A549 (cell line): ENCODE measurements around the gene ALKBH2. TPM values are rescaled to one million over a fixed set of nuclear protein-coding genes. Genes with fewer than 3 reads are reported as not detected.

Experiments used
- ATAC-seq, 2 experiments: fragments of 200-7000 bp in 1 of 2; fragments of >200 bp in 1 of 2; cut with Nextera tagmentation in 1 of 2; cut with Tn5 transposase in 1 of 2; 3 replicates each; pipeline versions ENCODE4 v1.8.0 to v1.9.1; 2018 to 2020; ENCODE audit warnings: mild to moderate bottlenecking in 1 of 2, moderate library complexity in 1 of 2
- CTCF ChIA-PET: fragments of 300-600 bp; sonication (Branson Sonifier 250); formaldehyde crosslinking; extraction: SDS; loops from one replicate; lab custom pipeline; 2021; ENCODE audit warnings: antibody characterized with exemption, inconsistent platforms; lab: Yijun Ruan, JAX
- POLR2A ChIA-PET: fragments of 350-600 bp; formaldehyde crosslinking; extraction: SDS; loops from one replicate; lab custom pipeline; 2021; ENCODE audit warnings: antibody characterized with exemption, inconsistent platforms; lab: Yijun Ruan, JAX
- DNase-seq, 2 experiments: peaks; one replicate each; pipeline versions ENCODE4 v3.0.0 to v3.0.0-alpha.2; 2011 to 2016; ENCODE audit warnings: low read depth in 1 of 2, low spot score in 1 of 2
- FAIRE-seq: peaks from 2 replicates; lab custom pipeline; 2011; peaks lifted over from hg19 to GRCh38; lab: Jason Lieb, UNC
- H3K27ac ChIP-seq, 2 experiments: fragments of >200 bp; sonication (Bioruptor Twin); formaldehyde crosslinking; 3 replicates each; pipeline ENCODE4 v1.5.1; 2016 to 2017
- H3K4me1 ChIP-seq: fragments of >200 bp; sonication (Bioruptor Twin); formaldehyde crosslinking; 3 replicates; pipeline ENCODE4 v1.6.1; 2016
- H3K4me2 ChIP-seq: fragments of >200 bp; sonication (Bioruptor Twin); formaldehyde crosslinking; 3 replicates; pipeline ENCODE4 v1.6.1; 2016
- H3K4me3 ChIP-seq: fragments of >200 bp; sonication (Bioruptor Twin); formaldehyde crosslinking; 3 replicates; pipeline ENCODE4 v1.5.1; 2016
- H3K9me3 ChIP-seq: fragments of >200 bp; sonication (Bioruptor Twin); formaldehyde crosslinking; 3 replicates; pipeline ENCODE4 v1.6.1; 2016
- BHLHE40 ChIP-seq: IDR thresholded peaks from 2 replicates; pipeline ENCODE4 v1.6.1; 2012; ENCODE audit warnings: low read depth, low read length, inconsistent platforms
- CBX2 ChIP-seq: fragments of 200-600 bp; sonication (generic); IDR thresholded peaks from 2 replicates; pipeline ENCODE4 v1.6.1; 2016; ENCODE audit warnings: low read depth, mild to moderate bottlenecking, borderline replicate concordance
- CEBPB ChIP-seq, 2 experiments: fragments of >200 bp in 1 of 2; sonication (Bioruptor Twin) in 1 of 2; formaldehyde crosslinking in 1 of 2; IDR thresholded peaks; 2 replicates each; pipeline ENCODE4 v1.6.1; 2012 to 2016
- CHD4 ChIP-seq: fragments of 200-600 bp; sonication (generic); IDR thresholded peaks from 2 replicates; pipeline ENCODE4 v1.6.1; 2016; ENCODE audit warnings: antibody characterized with exemption, mild to moderate bottlenecking, borderline replicate concordance
- CTCF ChIP-seq: fragments of >200 bp; sonication (Bioruptor Twin); formaldehyde crosslinking; IDR thresholded peaks from 3 replicates; pipeline ENCODE4 v1.5.1; 2016
- EHF ChIP-seq: fragments of 250-450 bp; sonication (Bioruptor Pico); IDR thresholded peaks from 2 replicates; pipeline ENCODE4 v1.5.0; 2020; ENCODE audit warnings: mild to moderate bottlenecking
- ESRRA ChIP-seq: fragments of 150-350 bp; IDR thresholded peaks from 2 replicates; pipeline ENCODE4 v1.6.1; 2014; ENCODE audit warnings: mild to moderate bottlenecking, low read length, borderline replicate concordance
- FOSL2 ChIP-seq, 2 experiments: fragments of 450-650 bp in 1 of 2; fragments of >200 bp in 1 of 2; sonication (Bioruptor Twin) in 1 of 2; formaldehyde crosslinking; IDR thresholded peaks; 2 replicates each; pipeline versions ENCODE4 v1.5.0 to v1.6.1; 2016 to 2020; ENCODE audit warnings: mild to moderate bottlenecking in 1 of 2, moderate library complexity in 1 of 2
- HDAC2 ChIP-seq: fragments of 200-600 bp; sonication (generic); IDR thresholded peaks from 2 replicates; pipeline ENCODE4 v1.6.1; 2016
- HMGXB4 ChIP-seq: fragments of 250-450 bp; sonication (Bioruptor Pico); IDR thresholded peaks from 2 replicates; pipeline ENCODE4 v1.5.0; 2021; ENCODE audit warnings: mild to moderate bottlenecking, moderate library complexity, borderline replicate concordance
- HOXB5 ChIP-seq: fragments of 250-450 bp; sonication (Bioruptor Pico); IDR thresholded peaks from 2 replicates; pipeline ENCODE4 v1.5.0; 2020; ENCODE audit warnings: mild to moderate bottlenecking, moderate library complexity
- JUN ChIP-seq, 2 experiments: fragments of >200 bp; sonication (Bioruptor Twin); formaldehyde crosslinking; IDR thresholded peaks; 2 replicates in 1 of 2; 3 replicates in 1 of 2; pipeline ENCODE4 v1.6.1; 2016 to 2017
- JUNB ChIP-seq: fragments of >200 bp; sonication (Bioruptor Twin); formaldehyde crosslinking; IDR thresholded peaks from 2 replicates; pipeline ENCODE4 v1.6.1; 2016
- KDM1A ChIP-seq: fragments of 200-600 bp; sonication (generic); IDR thresholded peaks from 2 replicates; pipeline ENCODE4 v1.6.1; 2016; ENCODE audit warnings: low read depth, mild to moderate bottlenecking
- MAX ChIP-seq: IDR thresholded peaks from 2 replicates; pipeline ENCODE4 v1.6.1; 2012
- MAZ ChIP-seq: fragments of 150-350 bp; IDR thresholded peaks from 2 replicates; pipeline ENCODE4 v1.6.1; 2014; ENCODE audit warnings: antibody characterized with exemption, low read depth, low read length, borderline replicate concordance
- NPAS2 ChIP-seq: fragments of 250-450 bp; sonication (Bioruptor Pico); IDR thresholded peaks from 2 replicates; pipeline ENCODE4 v1.8.0; 2022; ENCODE audit warnings: mild to moderate bottlenecking, moderate library complexity, borderline replicate concordance
- POLR2AphosphoS2 ChIP-seq: conservative IDR thresholded peaks from 2 replicates; pipeline ENCODE4 v1.6.1; 2012; ENCODE audit warnings: low read length, improper control_type of control experiment, inconsistent platforms
- RAD21 ChIP-seq, 2 experiments: fragments of >200 bp in 1 of 2; sonication (Bioruptor Twin) in 1 of 2; formaldehyde crosslinking in 1 of 2; IDR thresholded peaks in 1 of 2; conservative IDR thresholded peaks in 1 of 2; 2 replicates in 1 of 2; 3 replicates in 1 of 2; pipeline ENCODE4 v1.6.1; 2012 to 2018; ENCODE audit warnings: inconsistent platforms in 1 of 2
- RARB ChIP-seq: fragments of 250-450 bp; sonication (Bioruptor Pico); IDR thresholded peaks from 2 replicates; pipeline ENCODE4 v1.8.0; 2021; ENCODE audit warnings: mild to moderate bottlenecking, moderate library complexity
- SMC3 ChIP-seq: fragments of >200 bp; sonication (Bioruptor Twin); formaldehyde crosslinking; IDR thresholded peaks from 3 replicates; pipeline ENCODE4 v1.6.1; 2018; ENCODE audit warnings: inconsistent platforms
- TP53 ChIP-seq: fragments of 250-450 bp; sonication (Bioruptor Pico); IDR thresholded peaks from 2 replicates; pipeline ENCODE4 v1.5.0; 2021; ENCODE audit warnings: mild to moderate bottlenecking, moderate library complexity
- ZFP36 ChIP-seq: fragments of 450-650 bp; IDR thresholded peaks from 2 replicates; pipeline ENCODE4 v1.6.1; 2014; ENCODE audit warnings: borderline replicate concordance; ENCODE audit not compliant: partially characterized antibody
- WGBS: methylation state at CpG from one replicate; pipeline ENCODE4 v1.1.6; 2017; ENCODE audit errors: missing lambda C conversion rate; 5-methylcytosine and 5-hydroxymethylcytosine counted together
- polyA minus RNA-seq: library from RNA; depleted of rRNA, polyadenylated mRNA; stranded (reverse); fragments of >200 nt; gene quantifications from 2 replicates; pipeline ENCODE4 v1.2.3, GENCODE V29; 2011; rRNA and poly(A)+ RNA removed
- polyA plus RNA-seq, 4 experiments: library from polyadenylated mRNA; depleted of rRNA in 3 of 4; stranded (reverse); fragments of >200 nt; fragmentation: RNase III in 1 of 4; extraction: RNeasy Plus Mini Kit Qiagen cat#74134 plus additional on column Dnase treatment in 1 of 4; gene quantifications; 2 replicates in 3 of 4; 3 replicates in 1 of 4; pipeline ENCODE4 v1.2.3, GENCODE V29; 2011 to 2017
- TF ChIP-seq, protein P1 (sequence below): fragments of >200 bp; sonication (Bioruptor Twin); formaldehyde crosslinking; IDR thresholded peaks from 3 replicates; pipeline ENCODE4 v1.6.1; 2016
- TF ChIP-seq, protein P2 (sequence below): fragments of 200-600 bp; sonication (generic); IDR thresholded peaks from 2 replicates; pipeline ENCODE4 v1.6.1; 2016; ENCODE audit warnings: antibody characterized with exemption, mild to moderate bottlenecking, moderate library complexity
- TF ChIP-seq, protein P3 (sequence below): fragments of 250-450 bp; sonication (Bioruptor Pico); IDR thresholded peaks from 2 replicates; pipeline ENCODE4 v1.5.0; 2020; ENCODE audit warnings: low read depth, mild to moderate bottlenecking, moderate library complexity

ALKBH2 gene
- polyA plus RNA-seq (2011; rRNA removed), result 48.7 and 53.9 TPM in 2 replicates
- polyA plus RNA-seq (2012; cell fraction: cytosol; rRNA removed), result 47.1 and 48.9 TPM in 2 replicates
- polyA plus RNA-seq (2012; cell fraction: nucleus; rRNA removed), result 47.3 and 91.8 TPM in 2 replicates
- polyA plus RNA-seq (2017; fragmentation: RNase III; extraction: RNeasy Plus Mini Kit Qiagen cat#74134 plus additional on column Dnase treatment), result 54.8 to 57.7 TPM (median 55.0 TPM) in 3 replicates
- 24.4 and 30.1 TPM in 2 replicates for polyA minus RNA-seq

GRCh38 chr12:109093022-109093918, at the start of gene ALKBH2:
Gene ALKBH2, minus strand, starts transcription at chr12:109093472. Its CDS starts 686 bp downstream, at chr12:109092786.
- ATAC-seq (peak; percentile 68 to 70), DNase-seq (peak; percentile 93 to 95), FAIRE-seq (peak; percentile 28)
- Histone ChIP-seq H3K4me3 (peak within 1 kb of the TSS; percentile 56), H3K4me2 (peak within 1 kb of the TSS; percentile 95), H3K9me3 (no peaks in the 10 kb centered on the region), H3K27ac (peak within 1 kb of the TSS; percentile 77 to 90), H3K4me1 (peaks cover 16% of the 10 kb centered on the region; the same call in 1 of the 3 replicates)
- ChIA-PET POLR2A (interaction anchor here (0.5 kb wide), 1 partner anchor 19 kb away, joined by 4 read pairs; no protein-coding TSS in a partner anchor), CTCF (interaction anchor here (0.7 to 3.1 kb wide), 45 partner anchors 9 to 1175 kb away, joined by 3 to 13 read pairs (median 4); partner anchors contain the start of genes ISCU and USP30)
- 10% methylated on average over 32 of the region's 45 CpGs for WGBS
- TF ChIP-seq JUN (IDR thresholded peaks at IDR 0.05) (peak in 1 of 2 experiments; percentile 91; a peak in 4 of 5 replicates), CTCF (peak; percentile 95), CHD4 (no peak), HOXB5 (CRISPR knock-in tag) (peak; percentile 80), ESRRA (peak; percentile 41; the same call in 1 of the 2 replicates), ZFP36 (peak; percentile 89), CBX2 (no peak), SMC3 (peak; percentile 90), RARB (CRISPR knock-in tag) (peak; percentile 87), FOSL2 (IDR thresholded peaks at IDR 0.05) (no peak), FOSL2 (CRISPR knock-in tag; IDR thresholded peaks at IDR 0.05) (0 out of 2 replicates have a peak, but pooled peaks have one; percentile 38), NPAS2 (CRISPR knock-in tag) (no peak), BHLHE40 (no peak), POLR2AphosphoS2 (no peak), CEBPB (IDR thresholded peaks at IDR 0.05) (no peak; a peak in 1 of 4 replicates), RAD21 (conservative IDR thresholded peaks at IDR 0.05 in 1 of 2, IDR thresholded peaks at IDR 0.05 in 1 of 2) (peak; percentile 96), KDM1A (peak; percentile 84; the same call in 1 of the 2 replicates), HDAC2 (no peak), EHF (CRISPR knock-in tag) (peak; percentile 79), MAX (peak; percentile 100), MAZ (peak; percentile 91; the same call in 1 of the 2 replicates), HMGXB4 (CRISPR knock-in tag) (peak; percentile 83; the same call in 1 of the 2 replicates), TP53 (CRISPR knock-in tag) (peak; percentile 90; the same call in 1 of the 2 replicates), JUNB (no peak)
- TF ChIP-seq, protein P1, sequence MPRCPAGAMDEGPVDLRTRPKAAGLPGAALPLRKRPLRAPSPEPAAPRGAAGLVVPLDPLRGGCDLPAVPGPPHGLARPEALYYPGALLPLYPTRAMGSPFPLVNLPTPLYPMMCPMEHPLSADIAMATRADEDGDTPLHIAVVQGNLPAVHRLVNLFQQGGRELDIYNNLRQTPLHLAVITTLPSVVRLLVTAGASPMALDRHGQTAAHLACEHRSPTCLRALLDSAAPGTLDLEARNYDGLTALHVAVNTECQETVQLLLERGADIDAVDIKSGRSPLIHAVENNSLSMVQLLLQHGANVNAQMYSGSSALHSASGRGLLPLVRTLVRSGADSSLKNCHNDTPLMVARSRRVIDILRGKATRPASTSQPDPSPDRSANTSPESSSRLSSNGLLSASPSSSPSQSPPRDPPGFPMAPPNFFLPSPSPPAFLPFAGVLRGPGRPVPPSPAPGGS, result peak; percentile 84
- TF ChIP-seq, protein P2, sequence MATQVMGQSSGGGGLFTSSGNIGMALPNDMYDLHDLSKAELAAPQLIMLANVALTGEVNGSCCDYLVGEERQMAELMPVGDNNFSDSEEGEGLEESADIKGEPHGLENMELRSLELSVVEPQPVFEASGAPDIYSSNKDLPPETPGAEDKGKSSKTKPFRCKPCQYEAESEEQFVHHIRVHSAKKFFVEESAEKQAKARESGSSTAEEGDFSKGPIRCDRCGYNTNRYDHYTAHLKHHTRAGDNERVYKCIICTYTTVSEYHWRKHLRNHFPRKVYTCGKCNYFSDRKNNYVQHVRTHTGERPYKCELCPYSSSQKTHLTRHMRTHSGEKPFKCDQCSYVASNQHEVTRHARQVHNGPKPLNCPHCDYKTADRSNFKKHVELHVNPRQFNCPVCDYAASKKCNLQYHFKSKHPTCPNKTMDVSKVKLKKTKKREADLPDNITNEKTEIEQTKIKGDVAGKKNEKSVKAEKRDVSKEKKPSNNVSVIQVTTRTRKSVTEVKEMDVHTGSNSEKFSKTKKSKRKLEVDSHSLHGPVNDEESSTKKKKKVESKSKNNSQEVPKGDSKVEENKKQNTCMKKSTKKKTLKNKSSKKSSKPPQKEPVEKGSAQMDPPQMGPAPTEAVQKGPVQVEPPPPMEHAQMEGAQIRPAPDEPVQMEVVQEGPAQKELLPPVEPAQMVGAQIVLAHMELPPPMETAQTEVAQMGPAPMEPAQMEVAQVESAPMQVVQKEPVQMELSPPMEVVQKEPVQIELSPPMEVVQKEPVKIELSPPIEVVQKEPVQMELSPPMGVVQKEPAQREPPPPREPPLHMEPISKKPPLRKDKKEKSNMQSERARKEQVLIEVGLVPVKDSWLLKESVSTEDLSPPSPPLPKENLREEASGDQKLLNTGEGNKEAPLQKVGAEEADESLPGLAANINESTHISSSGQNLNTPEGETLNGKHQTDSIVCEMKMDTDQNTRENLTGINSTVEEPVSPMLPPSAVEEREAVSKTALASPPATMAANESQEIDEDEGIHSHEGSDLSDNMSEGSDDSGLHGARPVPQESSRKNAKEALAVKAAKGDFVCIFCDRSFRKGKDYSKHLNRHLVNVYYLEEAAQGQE, result peak; percentile 92
- TF ChIP-seq, protein P3, sequence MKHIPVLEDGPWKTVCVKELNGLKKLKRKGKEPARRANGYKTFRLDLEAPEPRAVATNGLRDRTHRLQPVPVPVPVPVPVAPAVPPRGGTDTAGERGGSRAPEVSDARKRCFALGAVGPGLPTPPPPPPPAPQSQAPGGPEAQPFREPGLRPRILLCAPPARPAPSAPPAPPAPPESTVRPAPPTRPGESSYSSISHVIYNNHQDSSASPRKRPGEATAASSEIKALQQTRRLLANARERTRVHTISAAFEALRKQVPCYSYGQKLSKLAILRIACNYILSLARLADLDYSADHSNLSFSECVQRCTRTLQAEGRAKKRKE, result peak; percentile 69
